HTERT RPE-1 (cell line): ENCODE results near the gene SLC10A7.

Experiments
- in situ Hi-C: fragments of 300-500 bp; cut with MboI; formaldehyde crosslinking; loops from 4 replicates; pipeline ENCODE4 v1.14.3; 2020; ENCODE audit warnings: low sequenced_read_pairs

The SLC10A7 gene

GRCh38 chr4:146442801-146443200 lies 78.9 kb downstream of the SLC10A7 start:
- in situ Hi-C loops: no loop called here

GRCh38 chr4:146439999-146440398 lies 81.7 kb downstream of the SLC10A7 start:
- in situ Hi-C loops: no loop called here

DNA sequence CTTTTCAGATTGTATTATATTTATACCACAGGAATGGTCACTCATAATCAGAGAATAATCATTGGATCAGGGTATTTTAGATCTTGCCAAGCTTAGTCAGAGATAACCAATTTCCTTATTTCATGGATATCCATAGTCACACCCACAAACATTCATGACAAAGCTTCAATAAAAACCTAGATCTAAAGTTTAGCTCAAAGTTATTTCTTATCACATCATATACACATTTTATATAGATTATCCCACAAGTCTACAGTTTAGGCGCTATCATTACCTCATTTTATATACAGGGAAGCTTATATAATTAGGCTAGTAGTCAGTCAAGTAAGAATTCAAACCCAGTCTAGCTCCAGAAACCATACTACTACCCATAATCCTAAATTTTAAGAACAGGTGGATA lies 82.3 kb downstream of the SLC10A7 start:
- in situ Hi-C loops: no loop called here

GRCh38 chr4:146437778-146438177 lies 84.0 kb downstream of the SLC10A7 start:
- in situ Hi-C loops: no loop called here

DNA sequence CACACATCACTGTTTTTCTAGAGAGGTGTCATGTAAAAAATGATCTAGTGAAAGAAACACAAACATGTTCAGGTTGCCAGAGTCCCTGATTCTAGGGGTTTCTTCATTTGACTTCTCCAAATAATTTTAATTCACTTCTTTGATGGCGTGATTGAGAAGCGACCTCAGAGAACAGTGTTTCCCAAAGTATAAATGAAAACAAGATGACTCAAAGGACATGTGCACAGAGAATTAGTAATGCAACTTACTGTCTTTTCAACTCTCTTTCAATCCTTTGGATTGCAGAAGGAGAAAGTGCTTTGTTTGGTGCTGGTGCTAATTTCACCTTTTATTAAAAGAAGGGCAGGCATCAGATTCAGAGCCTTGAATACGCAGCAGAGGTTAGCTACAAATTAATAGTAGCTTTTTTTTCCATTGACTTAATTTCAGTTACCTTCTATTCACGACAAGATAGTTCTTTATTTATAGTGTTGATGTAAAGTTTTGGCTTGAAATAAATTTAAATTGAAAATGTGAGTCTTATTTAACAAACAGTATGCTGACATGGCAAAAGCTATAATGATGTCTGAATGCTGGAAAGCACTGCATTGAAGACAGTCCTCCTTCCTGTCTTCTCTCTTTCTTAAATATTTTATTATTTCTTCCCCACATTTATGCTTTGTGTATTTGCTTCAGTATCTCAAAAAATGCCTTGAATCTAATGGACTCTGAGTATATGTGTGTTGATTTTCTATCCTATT lies 85.1 kb downstream of the SLC10A7 start:
- in situ Hi-C loops: no loop called here

- in situ Hi-C loops: no loop called here
These were observed 85.8 kb downstream of the SLC10A7 start for GRCh38 chr4:146435962-146436361.

GRCh38 chr4:146432065-146432464 lies 89.7 kb downstream of the SLC10A7 start:
- in situ Hi-C loops: no loop called here

DNA sequence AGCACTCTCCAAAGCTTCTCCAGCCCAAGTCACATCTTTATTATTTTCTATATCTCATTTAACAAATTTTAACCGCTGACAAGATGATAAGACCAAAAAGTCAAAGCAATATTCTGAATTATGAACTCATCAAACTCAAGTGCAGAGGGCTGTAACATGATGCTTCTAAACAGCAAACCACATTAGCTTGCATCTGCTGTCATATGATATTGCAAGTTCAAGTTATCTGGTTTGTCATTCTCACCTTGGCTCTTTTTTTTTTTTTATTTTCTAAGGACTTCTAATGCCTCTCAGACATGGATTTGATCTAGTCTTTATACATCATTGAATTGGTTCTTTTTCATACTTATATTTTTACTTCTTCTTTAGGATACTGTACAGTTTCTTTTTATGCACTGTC lies 93.4 kb downstream of the SLC10A7 start:
- in situ Hi-C loops: no loop called here

DNA sequence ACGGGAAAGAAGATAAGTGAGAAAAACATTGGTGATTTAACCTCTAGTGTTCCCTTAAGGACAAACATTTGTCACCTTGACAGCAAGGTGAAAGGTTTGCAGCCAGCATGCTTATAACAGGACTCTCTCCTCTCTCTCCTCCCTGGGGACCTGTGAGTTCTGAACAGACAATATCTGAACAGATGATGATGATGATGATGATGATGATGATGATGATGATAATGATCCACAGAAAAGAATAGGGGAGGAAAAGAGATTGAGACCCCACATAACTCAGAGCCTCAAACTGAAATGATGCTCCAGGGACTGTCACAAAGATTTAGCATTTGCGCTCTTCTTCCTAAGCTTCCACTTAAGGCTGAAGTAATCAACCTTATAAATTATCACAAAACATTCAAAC lies 103.9 kb downstream of the SLC10A7 start:
- in situ Hi-C loops: no loop called here

- in situ Hi-C loops: no loop called here
These were observed 105.9 kb downstream of the SLC10A7 start for GRCh38 chr4:146415829-146416228.

- in situ Hi-C loops: no loop called here
These were observed 114.1 kb downstream of the SLC10A7 start for GRCh38 chr4:146407669-146408084.

DNA sequence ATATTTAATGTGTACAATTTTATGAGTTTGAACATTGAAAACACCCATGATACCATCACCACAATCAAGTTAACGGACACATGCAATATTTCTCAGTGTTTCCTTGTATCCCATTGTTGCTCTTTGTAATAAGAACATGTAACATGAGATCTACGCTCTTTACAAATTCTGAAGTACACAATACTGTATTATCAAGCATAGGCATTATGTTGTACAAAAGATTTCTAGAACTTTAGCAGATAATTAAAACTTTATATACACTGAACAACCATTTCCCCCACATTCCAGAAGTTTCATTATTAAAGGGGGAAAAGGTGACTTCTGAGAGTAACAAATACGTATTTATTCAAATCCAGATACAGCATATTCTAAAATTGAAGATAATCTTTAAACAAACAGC lies 114.5 kb downstream of the SLC10A7 start:
- in situ Hi-C loops: no loop called here

DNA sequence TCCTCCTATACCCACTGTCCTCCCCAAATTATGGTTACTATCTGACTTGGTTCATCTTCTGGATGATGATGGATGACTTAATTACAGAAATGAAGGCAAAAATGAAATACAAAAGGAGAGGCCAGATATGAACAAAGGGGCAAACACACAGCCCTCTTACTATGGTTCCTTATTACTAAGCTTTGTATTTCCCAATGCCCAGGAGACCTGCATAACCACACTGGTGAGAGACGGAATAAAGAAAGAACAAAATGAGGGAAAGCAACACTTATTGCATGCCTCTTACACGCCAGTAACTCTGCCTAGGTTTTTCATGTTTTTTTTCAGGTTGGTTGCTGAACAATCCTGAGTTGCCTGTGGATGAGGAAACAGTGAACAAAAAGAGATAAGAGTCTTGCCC lies 120.5 kb downstream of the SLC10A7 start:
- in situ Hi-C loops: no loop called here

DNA sequence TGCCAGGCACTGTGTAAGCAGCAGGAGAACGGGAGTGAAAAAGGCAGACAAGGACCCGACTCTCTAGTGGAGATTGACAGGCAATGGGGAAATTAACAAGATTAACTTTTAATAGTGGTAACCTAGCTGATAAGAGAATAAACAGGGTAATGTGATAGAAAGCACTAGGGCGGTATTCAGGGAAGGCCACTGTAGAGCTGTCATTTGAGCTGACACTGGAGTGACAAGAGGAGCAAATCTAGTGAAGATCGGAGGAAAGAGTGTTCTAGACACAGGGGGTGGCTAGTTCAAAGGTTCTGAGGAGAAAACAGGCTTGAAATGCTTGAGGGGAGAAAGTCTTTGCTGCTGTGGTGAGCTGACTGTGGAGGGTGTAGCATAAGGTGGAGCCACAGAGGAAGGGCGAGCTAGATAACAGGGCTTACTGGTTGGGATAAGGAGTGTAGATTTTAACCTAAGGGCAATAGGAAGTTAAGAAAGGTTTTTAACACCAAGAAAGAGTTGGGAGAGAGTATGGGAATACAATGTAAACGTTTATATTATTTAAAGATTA lies 122.8 kb downstream of the SLC10A7 start:
- in situ Hi-C loops: no loop called here

DNA sequence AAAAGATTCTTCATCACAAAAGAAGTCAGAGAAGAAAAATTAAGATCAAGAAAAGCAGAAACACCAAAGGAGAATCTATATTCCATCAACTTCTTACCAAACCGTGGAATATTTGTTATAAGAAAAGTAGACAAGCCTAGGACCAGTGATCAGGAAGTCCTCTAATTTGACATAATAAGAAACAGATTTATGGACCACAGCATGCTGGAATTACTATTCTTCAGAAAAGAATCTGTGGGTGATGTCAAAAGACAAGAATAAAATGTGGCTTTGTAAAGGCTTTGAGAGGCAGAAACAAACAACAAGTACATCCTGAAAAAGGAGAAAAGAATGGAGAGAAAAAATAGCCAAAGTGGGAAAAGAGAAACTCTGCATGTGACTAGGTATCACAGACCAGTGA lies 123.3 kb downstream of the SLC10A7 start:
- in situ Hi-C loops: no loop called here

DNA sequence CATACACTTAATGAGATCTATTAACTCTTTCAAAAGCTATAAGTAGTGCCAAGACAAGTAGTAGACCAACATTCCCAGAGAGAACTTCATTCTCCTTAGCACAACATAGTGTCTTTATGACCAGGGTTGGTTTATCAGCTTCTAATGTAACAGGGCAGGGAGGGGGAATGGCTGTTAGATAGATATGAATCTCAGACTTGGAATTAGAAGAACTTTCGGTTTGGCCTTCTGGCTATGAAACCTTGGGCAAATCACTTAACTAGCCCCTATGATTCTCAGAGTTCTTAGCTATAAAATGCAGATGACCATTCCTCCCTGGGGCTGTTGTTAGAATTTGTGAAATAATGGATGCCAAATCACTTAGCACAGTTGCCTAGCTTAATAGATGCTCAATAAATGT lies 132.2 kb downstream of the SLC10A7 start:
- in situ Hi-C loops: no loop called here

DNA sequence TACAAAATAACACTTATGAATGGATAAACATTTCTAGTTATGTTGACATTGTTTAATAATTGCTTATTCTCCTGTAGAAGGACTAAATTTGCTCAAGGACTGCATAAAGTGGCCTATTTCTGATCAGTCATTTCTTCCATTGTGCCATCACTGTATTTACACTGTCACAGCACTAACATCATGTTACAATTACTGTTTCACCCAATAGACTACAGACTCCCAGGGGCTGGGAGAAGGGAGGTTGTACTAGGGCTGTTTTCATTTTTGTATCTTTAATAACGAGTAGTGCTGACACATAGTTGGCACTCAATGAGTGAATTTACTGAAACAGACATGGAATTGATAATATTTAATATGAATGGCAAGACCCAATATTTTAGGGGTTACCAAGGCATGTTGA lies 139.5 kb downstream of the SLC10A7 start:
- in situ Hi-C loops: no loop called here

DNA sequence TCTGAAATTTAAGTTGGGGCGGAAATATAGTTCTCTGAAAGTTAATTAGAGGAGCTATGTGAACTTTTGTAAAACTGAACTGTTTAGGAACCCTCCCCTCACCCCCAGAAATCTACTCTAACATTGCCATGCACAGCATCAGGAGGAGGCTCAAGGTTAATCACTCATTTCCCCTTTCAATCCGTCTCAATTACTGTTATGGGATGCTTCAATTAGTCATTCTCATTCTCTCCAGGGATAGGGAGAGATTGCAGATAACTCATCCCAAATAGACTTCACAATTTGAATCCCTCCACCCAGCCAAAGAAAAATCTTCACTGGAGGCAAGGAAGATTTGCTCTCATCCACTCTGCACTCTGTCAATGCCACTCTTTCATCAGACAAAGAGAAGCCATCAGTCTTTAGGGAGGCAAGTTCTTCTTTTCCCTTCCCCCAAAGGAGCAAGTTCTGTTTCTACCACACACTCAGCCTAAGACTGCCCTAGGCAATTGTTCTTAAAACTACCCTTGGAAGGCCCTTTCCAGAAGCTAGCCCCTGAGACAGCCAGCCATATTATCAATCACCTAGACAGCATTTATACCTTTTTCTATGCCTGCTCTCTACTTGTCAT lies 140.4 kb downstream of the SLC10A7 start:
- in situ Hi-C loops: no loop called here

DNA sequence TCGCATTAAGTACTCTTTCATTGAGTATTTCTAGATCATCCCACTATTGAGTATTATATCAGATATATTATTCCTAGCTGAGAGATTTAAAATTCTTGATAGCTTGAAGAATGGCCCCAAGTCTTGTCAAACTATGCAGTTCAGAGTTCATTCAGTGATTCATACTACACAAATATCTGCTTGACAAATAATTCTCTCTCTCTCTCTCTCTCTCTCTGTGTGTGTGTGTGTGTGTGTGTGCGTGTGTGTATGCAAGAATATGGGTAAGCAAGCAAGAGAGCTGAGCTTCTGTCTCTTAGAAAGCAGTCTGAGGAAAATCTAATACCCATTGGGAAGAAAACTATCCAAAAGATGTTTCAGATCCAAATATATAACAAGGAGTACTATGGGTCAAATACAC lies 142.0 kb downstream of the SLC10A7 start:
- in situ Hi-C loops: no loop called here

- in situ Hi-C loops: no loop called here
These were observed 149.9 kb downstream of the SLC10A7 start for GRCh38 chr4:146371812-146372211.

DNA sequence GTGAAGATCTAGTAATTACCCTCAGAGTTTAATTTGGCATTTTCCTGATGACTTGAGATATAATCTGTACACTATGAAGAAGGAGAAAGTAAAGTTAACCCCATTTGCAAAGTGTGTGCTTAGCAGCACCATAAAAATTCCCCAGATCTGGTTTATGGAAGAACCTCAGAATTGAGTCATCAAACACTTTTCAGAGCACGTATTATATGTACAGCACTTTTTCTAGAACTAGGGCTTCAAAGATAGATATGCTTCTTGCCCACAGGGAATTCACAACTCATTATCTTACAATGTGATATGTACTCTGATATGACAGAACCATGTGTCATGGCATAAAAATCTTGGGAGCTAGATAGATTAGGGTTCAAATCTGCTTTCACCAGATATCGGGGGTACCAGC lies 150.9 kb downstream of the SLC10A7 start:
- in situ Hi-C loops: no loop called here

DNA sequence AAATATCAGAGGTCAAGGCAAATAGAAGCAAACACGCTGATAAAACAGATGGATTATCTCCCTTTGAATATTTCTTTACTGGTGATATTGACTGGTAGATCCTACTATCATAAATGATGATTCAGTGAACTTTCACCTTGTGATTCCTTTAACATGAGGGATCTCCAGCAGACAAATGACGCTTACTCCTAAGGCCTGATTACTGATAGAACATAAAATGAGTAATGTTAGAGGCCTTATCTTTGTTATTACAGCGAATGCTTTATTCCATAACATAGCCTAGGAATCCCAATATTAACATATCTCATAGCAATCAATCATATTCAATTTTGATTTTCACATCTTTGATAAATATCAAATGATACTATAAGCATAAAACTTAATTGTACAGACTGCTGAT lies 152.3 kb downstream of the SLC10A7 start:
- in situ Hi-C loops: no loop called here

GRCh38 chr4:146368209-146368608 lies 153.5 kb downstream of the SLC10A7 start:
- in situ Hi-C loops: no loop called here
